Ovary (tissue), 3 donors: ENCODE data around the gene GP1BB.

ENCODE experiments used
- EP300 ChIP-seq: sonication (generic); formaldehyde crosslinking; IDR thresholded peaks from one replicate; pipeline ENCODE4 v1.6.1; 2017; ENCODE audit warnings: antibody characterized with exemption
- POLR2A ChIP-seq: fragments of 450-650 bp; IDR thresholded peaks from one replicate; pipeline ENCODE4 v1.6.1; 2017; ENCODE audit warnings: antibody characterized with exemption, mild to moderate bottlenecking, moderate library complexity
- TF ChIP-seq, protein P1 (sequence below), 3 donors: fragments of 450-650 bp in 2 of 3; fragments of 200-600 bp in 1 of 3; IDR thresholded peaks; one replicate each; pipeline versions ENCODE4 v1.5.1 to v1.8.0; 2016 to 2022; ENCODE audit warnings: antibody characterized with exemption in 3 of 3, mild to moderate bottlenecking in 1 of 3
- donor health status: DM: no; HTN: no; CAD: no.

DNA sequence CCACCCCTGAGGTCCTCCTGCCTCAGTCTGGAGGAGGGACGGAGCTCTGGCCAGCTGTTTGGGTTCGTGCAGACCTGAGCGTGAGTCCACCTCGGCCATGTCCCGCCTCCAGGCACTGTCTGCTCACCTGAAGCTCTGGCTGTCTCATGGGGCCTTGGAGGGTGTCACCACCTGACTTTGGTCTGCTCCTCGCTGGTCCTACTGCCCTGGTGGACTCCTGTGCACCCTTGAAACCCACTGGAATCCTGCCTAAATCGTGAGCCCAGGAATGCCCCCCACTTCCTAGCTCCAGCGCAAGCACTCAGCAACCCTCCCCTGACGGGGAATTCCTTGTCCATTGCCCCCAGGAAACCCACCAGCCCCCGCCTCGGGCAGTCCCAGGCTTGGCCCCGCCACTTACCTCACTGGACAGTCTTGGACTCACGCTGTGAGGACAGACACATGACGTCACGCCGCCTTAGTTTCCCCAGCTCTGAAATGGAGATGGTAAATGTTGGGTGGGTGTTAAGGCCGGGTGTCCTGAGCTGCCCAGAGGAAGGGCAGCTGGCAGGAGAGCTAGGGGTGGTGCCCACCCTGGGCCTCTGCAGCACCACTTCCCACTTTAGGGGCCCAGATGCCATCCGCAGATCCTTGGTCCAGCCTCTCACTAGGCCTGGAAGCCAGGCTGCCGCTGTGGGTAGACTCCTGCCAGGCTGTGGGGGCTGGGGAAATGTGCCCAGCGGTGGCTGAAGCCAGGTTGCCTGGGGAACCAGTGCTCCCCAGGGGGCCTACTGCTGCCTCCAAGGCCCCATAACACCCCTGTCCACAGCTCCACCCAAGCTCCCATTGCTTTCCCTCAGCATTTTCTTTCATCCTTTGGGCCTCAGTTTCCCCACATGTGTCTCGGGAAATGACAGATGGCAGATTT lies 19.1 kb downstream of the GP1BB start:
- TF ChIP-seq POLR2A (no peak), EP300 (no peak)
- TF ChIP-seq, protein P1, sequence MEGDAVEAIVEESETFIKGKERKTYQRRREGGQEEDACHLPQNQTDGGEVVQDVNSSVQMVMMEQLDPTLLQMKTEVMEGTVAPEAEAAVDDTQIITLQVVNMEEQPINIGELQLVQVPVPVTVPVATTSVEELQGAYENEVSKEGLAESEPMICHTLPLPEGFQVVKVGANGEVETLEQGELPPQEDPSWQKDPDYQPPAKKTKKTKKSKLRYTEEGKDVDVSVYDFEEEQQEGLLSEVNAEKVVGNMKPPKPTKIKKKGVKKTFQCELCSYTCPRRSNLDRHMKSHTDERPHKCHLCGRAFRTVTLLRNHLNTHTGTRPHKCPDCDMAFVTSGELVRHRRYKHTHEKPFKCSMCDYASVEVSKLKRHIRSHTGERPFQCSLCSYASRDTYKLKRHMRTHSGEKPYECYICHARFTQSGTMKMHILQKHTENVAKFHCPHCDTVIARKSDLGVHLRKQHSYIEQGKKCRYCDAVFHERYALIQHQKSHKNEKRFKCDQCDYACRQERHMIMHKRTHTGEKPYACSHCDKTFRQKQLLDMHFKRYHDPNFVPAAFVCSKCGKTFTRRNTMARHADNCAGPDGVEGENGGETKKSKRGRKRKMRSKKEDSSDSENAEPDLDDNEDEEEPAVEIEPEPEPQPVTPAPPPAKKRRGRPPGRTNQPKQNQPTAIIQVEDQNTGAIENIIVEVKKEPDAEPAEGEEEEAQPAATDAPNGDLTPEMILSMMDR (IDR thresholded peaks at IDR 0.05): no peak
